GM12872 (cell line): ENCODE results near the gene MEGF9.

ENCODE experiments used
- CTCF ChIP-seq: IDR thresholded peaks from 3 replicates; pipeline ENCODE4 v1.5.1; 2011; ENCODE audit warnings: low read depth, mild to moderate bottlenecking, low read length, moderate library complexity; ENCODE audit not compliant: insufficient read depth

MEGF9 gene

GRCh38 chr9:120676767-120677402, 37.4 kb downstream of the MEGF9 start:
- no peak for TF ChIP-seq CTCF

GRCh38 chr9:120668399-120668798, 45.9 kb downstream of the MEGF9 start:
- no peak for TF ChIP-seq CTCF

GRCh38 chr9:120663950-120664349, 50.3 kb downstream of the MEGF9 start:
- TF ChIP-seq CTCF = no peak

GRCh38 chr9:120663380-120663779, 50.9 kb downstream of the MEGF9 start:
- no peak for TF ChIP-seq CTCF

- no peak for TF ChIP-seq CTCF
These were observed 51.8 kb downstream of the MEGF9 start for GRCh38 chr9:120662513-120662912.

GRCh38 chr9:120659676-120660075, 54.6 kb downstream of the MEGF9 start:
- no peak for TF ChIP-seq CTCF

GRCh38 chr9:120659209-120659608, 55.1 kb downstream of the MEGF9 start:
- no peak for TF ChIP-seq CTCF
